SK-N-SH (cell line): ENCODE results near the gene HDDC2.

Experiments used
- CHD2 ChIP-seq: fragments of 150-350 bp; IDR thresholded peaks from 2 replicates; pipeline ENCODE4 v1.6.1; 2018; ENCODE audit warnings: low read length; ENCODE audit not compliant: partially characterized antibody
- CTCF ChIP-seq: fragments of 200-600 bp; sonication (generic); IDR thresholded peaks from 2 replicates; pipeline ENCODE4 v1.6.1; 2017; ENCODE audit warnings: antibody characterized with exemption, mild to moderate bottlenecking, moderate library complexity
- ELF1 ChIP-seq: IDR thresholded peaks from 2 replicates; pipeline ENCODE4 v1.4.0; 2012
- EP300 ChIP-seq, 2 experiments: IDR thresholded peaks; 2 replicates each; pipeline versions ENCODE4 v1.4.0 to v1.6.1; 2012; ENCODE audit warnings: borderline replicate concordance in 1 of 2, low read depth in 1 of 2, low read length in 1 of 2
- EZH2phosphoT487 ChIP-seq: fragments of 200-600 bp; sonication (generic); IDR thresholded peaks from 2 replicates; pipeline ENCODE4 v1.6.1; 2017; ENCODE audit warnings: low read depth, mixed run types, mild to moderate bottlenecking, antibody characterized with exemption, moderate library complexity, borderline replicate concordance
- IRF3 ChIP-seq: fragments of 150-350 bp; IDR thresholded peaks from 2 replicates; pipeline ENCODE4 v1.6.1; 2016; ENCODE audit warnings: mild to moderate bottlenecking, low read depth, low read length
- POLR2AphosphoS5 ChIP-seq: IDR thresholded peaks from 2 replicates; pipeline ENCODE4 v1.6.1; 2012; ENCODE audit warnings: low read depth, low read length
- RXRA ChIP-seq: IDR thresholded peaks from 2 replicates; pipeline ENCODE4 v1.4.0; 2012; ENCODE audit warnings: low read depth, mild to moderate bottlenecking, borderline replicate concordance
- SIN3A ChIP-seq: IDR thresholded peaks from 2 replicates; pipeline ENCODE4 v1.6.1; 2012; ENCODE audit warnings: low read depth, mild to moderate bottlenecking, low read length, moderate library complexity, borderline replicate concordance
- SMC3 ChIP-seq: IDR thresholded peaks from 2 replicates; pipeline ENCODE4 v1.6.1; 2012; ENCODE audit warnings: low read depth, low read length, improper control_type of control experiment
- TAF1 ChIP-seq: IDR thresholded peaks from 2 replicates; pipeline ENCODE4 v1.6.1; 2012; ENCODE audit warnings: low read depth, mild to moderate bottlenecking, low read length, moderate library complexity, borderline replicate concordance
- TCF12 ChIP-seq: IDR thresholded peaks from 2 replicates; pipeline ENCODE4 v1.4.0; 2012

- no peak for TF ChIP-seq ELF1
- TF ChIP-seq CTCF, result no peak
- TF ChIP-seq SMC3, result no peak
- TF ChIP-seq EP300 (IDR thresholded peaks at IDR 0.05; ENCODE audit: borderline replicate concordance in 1 of 2, low read depth in 1 of 2, low read length in 1 of 2), result no peak
- TF ChIP-seq EZH2phosphoT487, result no peak
- no peak for TF ChIP-seq CHD2
- TF ChIP-seq SIN3A, result no peak
- TF ChIP-seq TCF12, result no peak
- no peak for TF ChIP-seq IRF3
- TF ChIP-seq TAF1, result no peak
- TF ChIP-seq POLR2AphosphoS5, result no peak
- TF ChIP-seq RXRA, result no peak
These were observed 38.5 kb upstream of the HDDC2 start for GRCh38 chr6:125340175-125340835.
